Measurements from ENCODE around the gene NVL. TPM values are rescaled to one million over a fixed set of nuclear protein-coding genes. Genes with fewer than 3 reads are reported as not detected.
A peak's percentile ranks its signal among the peaks of the same experiment; 100 is the strongest.

Gene NVL
- polyA plus RNA-seq, 1 of the 3 experiments (the other 2 are of a cell fraction), result 12.4 TPM

DNA sequence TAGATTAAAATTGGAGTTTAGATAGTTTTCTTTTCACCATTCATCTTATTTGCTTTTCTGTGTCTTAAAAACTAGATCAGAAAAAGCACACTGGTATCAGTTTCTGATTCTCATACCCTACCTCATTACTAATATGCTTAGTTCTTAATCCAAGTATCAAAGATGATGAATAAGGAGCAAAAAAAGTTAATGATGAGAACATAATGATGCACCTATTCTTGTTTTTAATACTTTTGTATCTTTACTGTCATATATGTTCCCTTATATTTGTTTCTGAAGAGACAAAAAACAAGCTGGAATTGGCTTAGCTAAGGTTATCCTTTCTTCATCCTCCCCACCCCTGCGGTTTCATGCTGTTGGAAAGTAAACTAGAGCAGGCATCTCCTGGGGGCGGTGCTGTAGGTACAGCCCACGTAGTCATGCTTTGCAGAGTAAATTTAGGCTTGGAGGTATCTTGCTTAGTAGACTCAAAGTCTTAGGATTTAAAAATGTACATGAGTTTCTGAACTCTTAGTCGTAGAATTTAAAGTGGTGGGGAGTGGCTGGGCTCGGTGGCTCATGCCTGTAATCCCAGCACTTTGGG is 43.1 kb upstream of the NVL start (continued):
- TF ChIP-seq EZH2phosphoT487 (IDR thresholded peaks at IDR 0.05; ENCODE audit: borderline replicate concordance, low read depth), result no peak
- no peak for TF ChIP-seq ELF1 (IDR thresholded peaks at IDR 0.05)

DNA sequence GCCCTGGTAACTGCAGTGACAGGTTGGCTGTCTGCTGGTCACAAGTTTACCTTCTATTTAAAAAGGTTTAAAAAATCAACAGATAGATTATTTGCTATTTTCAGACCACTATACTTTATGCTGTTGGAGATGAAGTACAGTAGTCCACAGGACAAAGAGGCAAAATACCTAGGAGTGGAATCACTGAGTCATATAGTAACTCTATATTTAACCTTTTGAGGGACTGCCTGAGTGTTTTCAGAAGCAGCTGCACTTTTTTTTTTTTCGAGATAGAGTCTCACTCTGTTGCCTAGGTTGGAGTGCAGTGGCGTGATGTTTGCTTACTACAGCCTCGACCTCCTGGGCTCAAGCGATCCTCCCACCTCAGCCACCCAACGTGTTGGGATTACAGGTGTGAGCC is 38.4 kb upstream of the NVL start:
- ChIA-PET POLR2A (no interaction called here), CTCF (no interaction called here)
- H3K27ac ChIP-seq (ENCODE audit: low read depth in 2 of 2, low read length in 1 of 2), result no peak overlapping the region
- H3K36me3 ChIP-seq (replicated peaks in 1 of 2; ENCODE audit: control insufficient read depth in 1 of 2, insufficient read depth in 2 of 2, low read length in 1 of 2), result peaks cover 43 to 63% of the 10 kb centered on the region in 2 experiments
- peaks cover 4% of the 10 kb centered on the region for H3F3A ChIP-seq (replicated peaks; ENCODE audit: insufficient read depth)
- no peaks in the 10 kb centered on the region for H3K4me1 ChIP-seq (ENCODE audit: control insufficient read depth in 1 of 2, insufficient read depth in 2 of 2, low read depth in 1 of 2, low read length in 1 of 2)
- H3K4me2 ChIP-seq, result no peak overlapping the region
- no peak for DNase-seq
- 94% methylated on average over 5 of the region's 5 CpGs for WGBS (ENCODE audit: low lambda C conversion rate)
- no peak overlapping the region for H3K9ac ChIP-seq
- no peaks in the 10 kb centered on the region for H3K27me3 ChIP-seq (ENCODE audit: insufficient read depth)
- TF ChIP-seq YY1 (IDR thresholded peaks at IDR 0.05; ENCODE audit: low read depth) (no peak), ELF1 (IDR thresholded peaks at IDR 0.05) (no peak), FOXM1 (IDR thresholded peaks at IDR 0.05; ENCODE audit: low read depth) (no peak), CHD2 (IDR thresholded peaks at IDR 0.05; ENCODE audit: low read length, partially characterized antibody) (no peak), TAF1 (IDR thresholded peaks at IDR 0.05; ENCODE audit: borderline replicate concordance, low read depth, low read length) (no peak), TCF12 (IDR thresholded peaks at IDR 0.05) (no peak), RFX5 (IDR thresholded peaks at IDR 0.05; ENCODE audit: low read length) (no peak), RXRA (IDR thresholded peaks at IDR 0.05; ENCODE audit: borderline replicate concordance, low read depth) (no peak), RCOR1 (IDR thresholded peaks at IDR 0.05; ENCODE audit: low read length) (no peak)
- TF ChIP-seq, protein P1, sequence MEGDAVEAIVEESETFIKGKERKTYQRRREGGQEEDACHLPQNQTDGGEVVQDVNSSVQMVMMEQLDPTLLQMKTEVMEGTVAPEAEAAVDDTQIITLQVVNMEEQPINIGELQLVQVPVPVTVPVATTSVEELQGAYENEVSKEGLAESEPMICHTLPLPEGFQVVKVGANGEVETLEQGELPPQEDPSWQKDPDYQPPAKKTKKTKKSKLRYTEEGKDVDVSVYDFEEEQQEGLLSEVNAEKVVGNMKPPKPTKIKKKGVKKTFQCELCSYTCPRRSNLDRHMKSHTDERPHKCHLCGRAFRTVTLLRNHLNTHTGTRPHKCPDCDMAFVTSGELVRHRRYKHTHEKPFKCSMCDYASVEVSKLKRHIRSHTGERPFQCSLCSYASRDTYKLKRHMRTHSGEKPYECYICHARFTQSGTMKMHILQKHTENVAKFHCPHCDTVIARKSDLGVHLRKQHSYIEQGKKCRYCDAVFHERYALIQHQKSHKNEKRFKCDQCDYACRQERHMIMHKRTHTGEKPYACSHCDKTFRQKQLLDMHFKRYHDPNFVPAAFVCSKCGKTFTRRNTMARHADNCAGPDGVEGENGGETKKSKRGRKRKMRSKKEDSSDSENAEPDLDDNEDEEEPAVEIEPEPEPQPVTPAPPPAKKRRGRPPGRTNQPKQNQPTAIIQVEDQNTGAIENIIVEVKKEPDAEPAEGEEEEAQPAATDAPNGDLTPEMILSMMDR (IDR thresholded peaks at IDR 0.05), result no peak
- H3K79me2 ChIP-seq (ENCODE audit: insufficient read depth), result peaks cover 72% of the 10 kb centered on the region
- H3K9me2 ChIP-seq, result no peaks in the 10 kb centered on the region
- H3K4me3 ChIP-seq (ENCODE audit: low read depth in 2 of 2, low read length in 1 of 2), result no peak overlapping the region
- no peak overlapping the region for H2AFZ ChIP-seq (ENCODE audit: low read depth)
- H3K9me3 ChIP-seq, result no peaks in the 10 kb centered on the region
- H4K20me1 ChIP-seq (ENCODE audit: insufficient read depth), result no peaks in the 10 kb centered on the region

DNA sequence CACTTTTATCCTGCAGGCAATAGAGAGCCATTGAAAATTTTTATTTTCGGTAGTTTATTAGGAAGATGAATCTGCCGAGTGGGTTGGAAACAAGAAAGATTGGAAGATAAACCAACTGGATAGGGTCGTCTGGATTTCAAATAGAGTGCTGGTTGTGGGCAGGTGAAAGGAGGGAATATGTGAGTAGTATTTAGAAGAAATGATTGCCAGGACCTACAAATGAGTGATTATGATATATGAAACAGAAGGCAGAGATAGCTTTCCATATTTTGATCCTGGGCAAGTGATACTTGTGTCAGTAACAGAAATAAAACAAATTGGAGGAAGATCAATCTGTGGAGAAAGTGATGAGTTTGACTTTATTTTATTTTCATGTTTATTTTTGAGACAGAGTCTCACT is 29.2 kb upstream of the NVL start:
- TF ChIP-seq TCF12 (IDR thresholded peaks at IDR 0.05), result no peak
- TF ChIP-seq, protein P1 (IDR thresholded peaks at IDR 0.05), result no peak
- no peak for DNase-seq
- POLR2A ChIA-PET, result no interaction called here
- Histone ChIP-seq H3K9ac (no peak overlapping the region), H3K4me2 (0 out of 2 replicates have a peak overlapping the region, but pooled peaks have one; percentile 18), H3K27ac (ENCODE audit: low read depth in 2 of 2, low read length in 1 of 2) (no peak overlapping the region), H2AFZ (ENCODE audit: low read depth) (no peak overlapping the region), H3K9me3 (no peaks in the 10 kb centered on the region), H3K79me2 (ENCODE audit: insufficient read depth) (peaks cover 75% of the 10 kb centered on the region), H3K36me3 (replicated peaks in 1 of 2; ENCODE audit: control insufficient read depth in 1 of 2, insufficient read depth in 2 of 2, low read length in 1 of 2) (peaks cover 0 to 20% of the 10 kb centered on the region in 2 experiments), H3K4me1 (ENCODE audit: control insufficient read depth in 1 of 2, insufficient read depth in 2 of 2, low read depth in 1 of 2, low read length in 1 of 2) (peaks cover 0 to 8% of the 10 kb centered on the region in 2 experiments; a peak in 3 of 4 replicates), H3K27me3 (ENCODE audit: insufficient read depth) (no peaks in the 10 kb centered on the region), H3K4me3 (ENCODE audit: low read depth in 2 of 2, low read length in 1 of 2) (0 out of 4 replicates have a peak overlapping the region, but pooled peaks of 1 of the 2 experiments have one; percentile 4), H4K20me1 (ENCODE audit: insufficient read depth) (peaks cover 13% of the 10 kb centered on the region), H3F3A (replicated peaks; ENCODE audit: insufficient read depth) (no peaks in the 10 kb centered on the region), H3K9me2 (no peaks in the 10 kb centered on the region)
- 84% methylated on average over 3 of the region's 3 CpGs for WGBS (ENCODE audit: low lambda C conversion rate)
- CTCF ChIA-PET, result interaction anchor here (1.0 to 1.7 kb wide), 2 partner anchors 8 to 13 kb away, joined by 4 to 5 read pairs; no protein-coding TSS in a partner anchor

All from SK-N-SH (cell line).